ENCODE data around the gene PRMT7. TPM values are rescaled to one million over a fixed set of nuclear protein-coding genes. Genes with fewer than 3 reads are reported as not detected.

PRMT7 gene
- polyA plus RNA-seq, 1 donor from 2014 or later: 203 TPM

GRCh38 chr16:68382296-68382718 lies 71.5 kb downstream of the PRMT7 start:
- H3F3A ChIP-seq (ENCODE audit: insufficient read depth, low read length, poor library complexity, severe bottlenecking): no peaks in the 10 kb centered on the region
- no peak overlapping the region for H3K27ac ChIP-seq (ENCODE audit: low read length)
- no peak overlapping the region for H3K4me2 ChIP-seq (ENCODE audit: low read length)
- H2AFZ ChIP-seq (ENCODE audit: low read depth, low read length): no peak overlapping the region
- TF ChIP-seq REST (IDR thresholded peaks at IDR 0.05; ENCODE audit: borderline replicate concordance) (no peak), EP300 (conservative IDR thresholded peaks at IDR 0.05; ENCODE audit: poor library complexity, severe bottlenecking) (no peak), SMC3 (conservative IDR thresholded peaks at IDR 0.05; ENCODE audit: poor library complexity) (no peak), TAF1 (IDR thresholded peaks at IDR 0.05; ENCODE audit: low read depth) (no peak), RAD21 (conservative IDR thresholded peaks at IDR 0.05) (no peak)
- no peaks in the 10 kb centered on the region for H3K79me2 ChIP-seq (replicated peaks; ENCODE audit: insufficient read depth, low read length)
- no peaks in the 10 kb centered on the region for H4K20me1 ChIP-seq (ENCODE audit: insufficient read depth)
- no peaks in the 10 kb centered on the region for H3K27me3 ChIP-seq (ENCODE audit: insufficient read depth, low read depth, low read length)
- no peak overlapping the region for H3K4me3 ChIP-seq (ENCODE audit: low read length)
- no peak overlapping the region for H3K9ac ChIP-seq (ENCODE audit: low read length)
- no peaks in the 10 kb centered on the region for H3K36me3 ChIP-seq (ENCODE audit: insufficient read depth, low read length)
- no peaks in the 10 kb centered on the region for H3K9me3 ChIP-seq (ENCODE audit: low read length)
- no peaks in the 10 kb centered on the region for H3K9me2 ChIP-seq (ENCODE audit: insufficient read depth, low read length)

GRCh38 chr16:68383858-68384257 lies 73.0 kb downstream of the PRMT7 start:
- Histone ChIP-seq H3K9ac (ENCODE audit: low read length) (no peak overlapping the region), H4K20me1 (ENCODE audit: insufficient read depth) (no peaks in the 10 kb centered on the region), H3K27me3 (ENCODE audit: insufficient read depth, low read depth, low read length) (no peaks in the 10 kb centered on the region), H3K36me3 (ENCODE audit: insufficient read depth, low read length) (no peaks in the 10 kb centered on the region), H3K9me3 (ENCODE audit: low read length) (no peaks in the 10 kb centered on the region), H3K4me2 (ENCODE audit: low read length) (no peak overlapping the region), H3K27ac (ENCODE audit: low read length) (peak overlapping the region; percentile 39), H2AFZ (ENCODE audit: low read depth, low read length) (no peak overlapping the region), H3F3A (ENCODE audit: insufficient read depth, low read length, poor library complexity, severe bottlenecking) (no peaks in the 10 kb centered on the region), H3K9me2 (ENCODE audit: insufficient read depth, low read length) (no peaks in the 10 kb centered on the region), H3K79me2 (replicated peaks; ENCODE audit: insufficient read depth, low read length) (no peaks in the 10 kb centered on the region), H3K4me3 (ENCODE audit: low read length) (no peak overlapping the region)
- no peak for TF ChIP-seq TAF1 (IDR thresholded peaks at IDR 0.05; ENCODE audit: low read depth)
- TF ChIP-seq MXI1 (conservative IDR thresholded peaks at IDR 0.05; ENCODE audit: poor library complexity, severe bottlenecking): no peak
- TF ChIP-seq EZH2 (IDR thresholded peaks at IDR 0.05; ENCODE audit: borderline replicate concordance, insufficient read depth, low read length, poor library complexity, severe bottlenecking): no peak
- TF ChIP-seq CTCF (IDR thresholded peaks at IDR 0.05; ENCODE audit: poor library complexity, severe bottlenecking): no peak
- TF ChIP-seq POLR2AphosphoS5 (IDR thresholded peaks at IDR 0.05): no peak
- TF ChIP-seq SMC3 (conservative IDR thresholded peaks at IDR 0.05; ENCODE audit: poor library complexity): no peak
- TF ChIP-seq REST (IDR thresholded peaks at IDR 0.05; ENCODE audit: borderline replicate concordance): no peak
